ENCODE measurements around the gene PBXIP1.

PBXIP1 gene

DNA sequence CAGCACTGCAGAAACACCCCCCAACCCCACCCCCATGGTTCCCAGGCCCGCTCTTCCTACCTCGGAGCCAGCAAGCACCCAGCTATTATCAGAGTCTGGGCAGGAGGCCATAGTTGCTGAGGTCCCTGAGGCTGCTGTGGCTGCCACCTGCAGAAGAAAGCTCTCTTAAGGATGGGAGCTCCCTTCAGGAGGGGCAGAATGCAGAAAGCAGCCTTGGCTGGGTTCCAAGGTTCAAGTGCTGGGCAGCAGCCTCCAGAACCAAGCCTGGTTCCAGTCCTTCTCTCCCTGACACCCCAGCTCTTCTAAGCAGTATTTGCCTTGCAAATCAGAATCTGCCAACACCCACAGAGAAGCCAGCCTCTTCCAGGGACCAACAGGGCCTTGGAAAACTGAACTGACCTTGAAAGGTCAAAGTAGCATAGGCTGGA lies 2.3 kb downstream of the PBXIP1 start:
- Histone ChIP-seq H3K36me3 (ENCODE audit: control insufficient read depth, insufficient read depth, low read length) (no peaks in the 10 kb centered on the region), H3K18ac (ENCODE audit: low read length) (no peak overlapping the region)
- no CpG with 5 or more reads among the region's 2 CpGs for WGBS (ENCODE audit: extremely low coverage, insufficient coverage, low lambda C conversion rate)

DNA sequence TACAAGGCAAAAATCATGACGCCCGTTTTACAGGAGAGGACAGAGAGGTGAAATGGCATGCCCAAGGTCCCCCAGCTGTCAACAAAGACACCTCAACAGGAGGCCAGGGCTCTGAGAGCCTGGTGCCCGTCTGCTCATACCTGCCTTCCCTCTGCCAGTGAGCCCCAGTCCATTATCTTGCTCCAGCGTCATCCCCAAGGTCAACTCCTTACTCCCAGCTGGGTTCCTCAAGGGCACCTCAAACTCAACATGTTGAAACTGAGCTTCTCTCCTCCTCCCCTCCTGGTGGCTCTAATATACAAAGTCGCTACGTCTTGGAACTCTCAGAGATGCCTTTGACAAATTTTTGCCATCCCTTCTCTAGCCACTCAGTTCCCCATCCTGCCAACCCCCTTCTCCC lies 3.2 kb downstream of the PBXIP1 start:
- Histone ChIP-seq H3K4me2 (ENCODE audit: low read length) (no peak overlapping the region), H3K27me3 (ENCODE audit: insufficient read depth, low read length, poor library complexity) (no peaks in the 10 kb centered on the region), H3K79me1 (ENCODE audit: low read length) (peaks cover 4% of the 10 kb centered on the region), H2BK120ac (ENCODE audit: low read depth, low read length) (no peak overlapping the region), H3K18ac (ENCODE audit: low read length) (no peak overlapping the region), H2AK5ac (ENCODE audit: low read length) (no peak overlapping the region), H3K4me1 (ENCODE audit: control insufficient read depth, low read depth, low read length) (peaks cover 7% of the 10 kb centered on the region), H3K23ac (ENCODE audit: low read length) (no peak overlapping the region), H3K4ac (ENCODE audit: low read depth, low read length) (no peak overlapping the region), H2BK15ac (replicated peaks; ENCODE audit: low read depth) (no peak overlapping the region), H3K79me2 (ENCODE audit: control insufficient read depth, insufficient read depth, low read length) (no peaks in the 10 kb centered on the region), H3K4me3 (ENCODE audit: low read length) (no peak overlapping the region), H3K56ac (ENCODE audit: low read length) (no peak overlapping the region), H3K9ac (ENCODE audit: low read length) (no peak overlapping the region), H2BK5ac (ENCODE audit: low read length) (no peak overlapping the region), H4K5ac (ENCODE audit: low read length) (no peak overlapping the region), H3K36me3 (ENCODE audit: control insufficient read depth, insufficient read depth, low read length) (no peaks in the 10 kb centered on the region), H3K27ac (ENCODE audit: low read depth, low read length) (no peak overlapping the region), H4K8ac (ENCODE audit: low read depth, low read length) (no peak overlapping the region)
- no peak for DNase-seq
- no CpG with 5 or more reads among the region's 6 CpGs for WGBS (ENCODE audit: extremely low coverage, insufficient coverage, low lambda C conversion rate)

More for the DNA sequence above, 2.3 kb downstream of the PBXIP1 start:
- Histone ChIP-seq H3K4me3 (ENCODE audit: low read length) (no peak overlapping the region), H2BK15ac (replicated peaks; ENCODE audit: low read depth) (no peak overlapping the region), H2BK5ac (ENCODE audit: low read length) (no peak overlapping the region), H3K4ac (ENCODE audit: low read depth, low read length) (no peak overlapping the region), H2BK120ac (ENCODE audit: low read depth, low read length) (no peak overlapping the region), H3K9ac (ENCODE audit: low read length) (no peak overlapping the region), H3K27me3 (ENCODE audit: insufficient read depth, low read length, poor library complexity) (no peaks in the 10 kb centered on the region), H4K8ac (ENCODE audit: low read depth, low read length) (no peak overlapping the region), H3K4me2 (ENCODE audit: low read length) (no peak overlapping the region), H4K5ac (ENCODE audit: low read length) (no peak overlapping the region), H3K79me1 (ENCODE audit: low read length) (peaks cover 4% of the 10 kb centered on the region), H2AK5ac (ENCODE audit: low read length) (no peak overlapping the region), H3K4me1 (ENCODE audit: control insufficient read depth, low read depth, low read length) (peaks cover 7% of the 10 kb centered on the region), H3K23ac (ENCODE audit: low read length) (no peak overlapping the region), H3K56ac (ENCODE audit: low read length) (no peak overlapping the region), H3K27ac (ENCODE audit: low read depth, low read length) (no peak overlapping the region), H3K79me2 (ENCODE audit: control insufficient read depth, insufficient read depth, low read length) (no peaks in the 10 kb centered on the region)
- no peak for DNase-seq

DNA sequence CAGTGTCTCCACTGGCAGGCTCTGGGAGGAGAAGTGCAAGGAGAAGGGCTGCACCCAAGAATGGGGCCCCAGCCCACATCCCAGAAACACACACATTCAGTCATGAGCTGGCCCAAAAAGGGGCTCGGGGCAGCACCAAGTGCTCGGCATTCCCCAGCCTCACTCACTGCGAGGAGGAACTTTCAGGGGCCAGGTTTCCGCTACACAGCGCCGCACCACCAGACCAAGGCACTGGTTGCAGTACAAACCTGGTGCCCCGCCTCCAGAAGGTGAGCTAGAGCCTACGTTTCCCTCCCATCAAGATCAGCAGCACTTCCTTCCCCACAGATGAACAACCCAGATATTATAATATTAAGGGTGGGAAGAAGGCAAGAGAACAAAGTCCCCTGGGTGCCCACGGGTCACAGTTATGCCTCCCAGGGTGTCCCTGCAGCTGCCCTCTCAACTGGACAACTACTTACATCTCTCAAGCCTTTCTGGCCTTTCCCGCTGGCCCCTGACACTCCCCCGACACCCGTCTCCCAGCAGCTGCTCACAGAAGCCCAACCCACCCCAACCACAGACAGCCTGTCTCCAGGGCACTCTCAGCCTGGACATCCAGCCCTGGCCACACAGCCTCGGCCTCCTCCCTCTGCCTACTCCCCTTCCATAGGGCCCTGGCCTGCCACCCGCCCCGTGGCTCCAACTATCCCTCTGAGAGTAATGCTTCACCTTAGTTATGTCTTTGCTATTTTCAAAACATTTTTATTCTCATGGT lies 3.8 kb downstream of the PBXIP1 start:
- Histone ChIP-seq H2BK15ac (replicated peaks; ENCODE audit: low read depth) (no peak overlapping the region), H3K18ac (ENCODE audit: low read length) (no peak overlapping the region), H3K27ac (ENCODE audit: low read depth, low read length) (no peak overlapping the region), H3K4ac (ENCODE audit: low read depth, low read length) (no peak overlapping the region), H3K79me2 (ENCODE audit: control insufficient read depth, insufficient read depth, low read length) (no peaks in the 10 kb centered on the region), H2BK120ac (ENCODE audit: low read depth, low read length) (no peak overlapping the region), H3K4me2 (ENCODE audit: low read length) (no peak overlapping the region), H4K8ac (ENCODE audit: low read depth, low read length) (no peak overlapping the region), H3K4me3 (ENCODE audit: low read length) (no peak overlapping the region), H3K23ac (ENCODE audit: low read length) (no peak overlapping the region), H3K56ac (ENCODE audit: low read length) (peak overlapping the region; percentile 25), H3K79me1 (ENCODE audit: low read length) (peaks cover 4% of the 10 kb centered on the region), H3K36me3 (ENCODE audit: control insufficient read depth, insufficient read depth, low read length) (no peaks in the 10 kb centered on the region), H2AK5ac (ENCODE audit: low read length) (no peak overlapping the region), H2BK5ac (ENCODE audit: low read length) (no peak overlapping the region), H4K5ac (ENCODE audit: low read length) (no peak overlapping the region), H3K4me1 (ENCODE audit: control insufficient read depth, low read depth, low read length) (peaks cover 5% of the 10 kb centered on the region), H3K9ac (ENCODE audit: low read length) (no peak overlapping the region), H3K27me3 (ENCODE audit: insufficient read depth, low read length, poor library complexity) (no peaks in the 10 kb centered on the region)
- DNase-seq = no peak
- WGBS (ENCODE audit: extremely low coverage, insufficient coverage, low lambda C conversion rate) = no CpG with 5 or more reads among the region's 15 CpGs

DNA sequence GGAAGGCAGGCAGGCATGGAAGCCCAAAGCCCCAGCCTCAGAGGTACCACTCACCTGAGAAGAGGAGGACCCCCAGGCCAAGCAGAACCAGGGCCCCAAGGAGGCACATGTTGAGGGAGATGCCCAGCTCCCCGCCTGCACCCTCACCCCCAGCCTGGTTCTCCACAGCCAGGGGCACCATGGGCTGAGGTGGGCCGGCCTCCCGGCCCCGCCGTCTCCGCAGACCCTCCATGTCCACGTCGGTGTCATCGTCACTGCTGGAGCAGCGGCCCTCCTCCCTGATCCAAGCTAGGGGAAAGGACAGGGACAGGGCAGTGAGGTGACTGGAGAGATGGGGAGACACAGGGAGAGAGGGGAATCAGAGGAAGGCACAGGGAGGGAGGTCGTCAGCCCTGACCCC lies 7.8 kb downstream of the PBXIP1 start:
- Histone ChIP-seq H3K9ac (ENCODE audit: low read length) (no peak overlapping the region), H3K56ac (ENCODE audit: low read length) (no peak overlapping the region), H2AK5ac (ENCODE audit: low read length) (no peak overlapping the region), H3K79me2 (ENCODE audit: control insufficient read depth, insufficient read depth, low read length) (no peaks in the 10 kb centered on the region), H2BK120ac (ENCODE audit: low read depth, low read length) (no peak overlapping the region), H3K4me3 (ENCODE audit: low read length) (no peak overlapping the region), H3K79me1 (ENCODE audit: low read length) (no peaks in the 10 kb centered on the region), H3K27me3 (ENCODE audit: insufficient read depth, low read length, poor library complexity) (no peaks in the 10 kb centered on the region), H3K4me2 (ENCODE audit: low read length) (no peak overlapping the region), H3K36me3 (ENCODE audit: control insufficient read depth, insufficient read depth, low read length) (no peaks in the 10 kb centered on the region), H3K4me1 (ENCODE audit: control insufficient read depth, low read depth, low read length) (peaks cover 2% of the 10 kb centered on the region), H3K23ac (ENCODE audit: low read length) (no peak overlapping the region), H3K4ac (ENCODE audit: low read depth, low read length) (no peak overlapping the region), H2BK5ac (ENCODE audit: low read length) (no peak overlapping the region), H3K18ac (ENCODE audit: low read length) (no peak overlapping the region), H2BK15ac (replicated peaks; ENCODE audit: low read depth) (no peak overlapping the region), H4K5ac (ENCODE audit: low read length) (no peak overlapping the region), H4K8ac (ENCODE audit: low read depth, low read length) (no peak overlapping the region), H3K27ac (ENCODE audit: low read depth, low read length) (no peak overlapping the region)
- no peak for DNase-seq
- WGBS (ENCODE audit: extremely low coverage, insufficient coverage, low lambda C conversion rate) = no CpG with 5 or more reads among the region's 11 CpGs

DNA sequence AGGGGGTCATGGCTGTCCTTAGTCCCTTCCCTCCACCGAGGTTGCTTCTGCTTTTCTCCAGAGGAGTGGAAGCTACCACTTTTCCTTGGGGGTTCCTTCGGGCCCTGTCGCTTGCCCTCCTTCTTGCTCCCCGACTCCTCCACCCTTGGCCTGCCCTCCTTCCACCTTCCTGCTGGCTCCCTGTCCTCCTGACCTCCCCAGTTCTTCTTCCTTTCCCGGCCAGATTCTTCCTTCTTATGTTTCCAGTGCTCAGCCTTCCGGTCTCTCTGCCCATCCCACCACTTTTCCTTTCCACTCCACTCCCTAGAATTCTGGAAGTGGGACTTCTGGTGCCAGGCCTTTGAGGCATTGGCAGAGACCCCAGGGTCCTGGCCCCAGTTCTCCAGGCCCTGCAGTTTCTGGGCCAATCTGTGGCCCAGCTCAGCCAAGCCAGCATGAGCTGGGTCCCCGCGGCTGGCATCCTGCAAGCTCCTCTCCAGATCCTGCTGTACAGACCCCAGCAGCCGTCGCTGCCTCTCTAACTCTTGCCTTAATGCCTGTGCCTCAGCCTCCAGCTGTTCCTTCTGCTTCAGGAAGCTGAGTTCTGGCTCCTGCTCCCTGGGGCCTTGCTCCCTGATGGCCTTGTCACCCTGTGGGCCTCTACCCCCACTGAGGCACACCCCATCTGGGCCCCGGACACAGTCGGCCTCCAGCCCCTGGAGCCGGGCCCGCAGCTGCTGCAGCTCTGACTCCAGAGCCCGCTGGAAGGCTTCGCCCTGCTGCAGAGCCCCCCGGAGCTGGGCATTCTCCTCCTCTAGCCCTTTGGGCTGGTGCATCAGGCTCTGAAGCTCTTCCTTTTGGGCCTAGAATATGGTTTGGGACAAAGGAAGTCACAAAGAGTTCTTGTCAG lies 9.7 kb downstream of the PBXIP1 start:
- Histone ChIP-seq H4K8ac (ENCODE audit: low read depth, low read length) (no peak overlapping the region), H3K79me1 (ENCODE audit: low read length) (no peaks in the 10 kb centered on the region), H3K36me3 (ENCODE audit: control insufficient read depth, insufficient read depth, low read length) (no peaks in the 10 kb centered on the region), H3K56ac (ENCODE audit: low read length) (no peak overlapping the region), H4K5ac (ENCODE audit: low read length) (no peak overlapping the region), H3K4me1 (ENCODE audit: control insufficient read depth, low read depth, low read length) (peaks cover 2% of the 10 kb centered on the region), H3K4ac (ENCODE audit: low read depth, low read length) (no peak overlapping the region), H3K18ac (ENCODE audit: low read length) (no peak overlapping the region), H3K9ac (ENCODE audit: low read length) (no peak overlapping the region), H2BK15ac (replicated peaks; ENCODE audit: low read depth) (no peak overlapping the region), H2BK120ac (ENCODE audit: low read depth, low read length) (no peak overlapping the region), H2AK5ac (ENCODE audit: low read length) (no peak overlapping the region), H3K27me3 (ENCODE audit: insufficient read depth, low read length, poor library complexity) (no peaks in the 10 kb centered on the region), H3K79me2 (ENCODE audit: control insufficient read depth, insufficient read depth, low read length) (no peaks in the 10 kb centered on the region), H3K23ac (ENCODE audit: low read length) (no peak overlapping the region), H3K4me3 (ENCODE audit: low read length) (no peak overlapping the region), H2BK5ac (ENCODE audit: low read length) (no peak overlapping the region), H3K4me2 (ENCODE audit: low read length) (no peak overlapping the region), H3K27ac (ENCODE audit: low read depth, low read length) (no peak overlapping the region)
- WGBS (ENCODE audit: extremely low coverage, insufficient coverage, low lambda C conversion rate) = no CpG with 5 or more reads among the region's 17 CpGs
- DNase-seq = no peak
